Stimulated activated CD8-positive, alpha-beta memory T cell treated with anti-CD3 and anti-CD28 coated beads, Interleukin-4, amount 100 ng/mL, for 4 hours (primary cell): ENCODE results near the gene JAGN1.
"Not testable (repeated sequence)": the region's sequence is repeated elsewhere in the genome, so short reads cannot be mapped to it uniquely, and the experiment has no call there.

Source experiments
- DNase-seq, 2 donors: peaks; one replicate each; pipeline ENCODE4 v3.0.0-alpha.2; 2020; ENCODE audit warnings: low read depth in 2 of 2, low spot score in 1 of 2

The JAGN1 gene

DNA sequence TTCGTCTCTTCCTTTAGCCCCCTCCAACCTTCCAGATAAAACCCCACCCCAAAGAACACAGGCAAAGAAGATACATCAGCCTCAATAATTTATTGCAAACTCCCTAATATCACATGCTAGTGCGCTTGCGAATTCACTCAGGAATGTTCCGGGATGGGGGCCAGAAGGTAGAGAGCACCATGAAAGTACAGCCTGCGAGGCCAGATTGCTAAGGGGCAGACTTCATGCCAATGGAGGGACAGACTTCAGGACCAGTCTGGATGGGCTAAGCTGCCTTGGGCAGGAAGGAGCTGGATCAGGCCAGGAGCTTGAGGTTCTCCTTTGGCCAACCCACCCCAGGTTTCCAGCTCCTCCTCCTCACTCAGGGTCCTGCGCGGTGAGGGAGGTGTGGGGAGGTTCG is 23.8 kb upstream of the JAGN1 start:
- DNase-seq = no peak

- DNase-seq = no peak
Observed at GRCh38 chr3:9867106-9867505, 23.3 kb upstream of the JAGN1 start.

GRCh38 chr3:9869955-9870354 is 20.5 kb upstream of the JAGN1 start:
- DNase-seq = no peak

GRCh38 chr3:9870978-9871377 is 19.4 kb upstream of the JAGN1 start:
- no peak for DNase-seq

GRCh38 chr3:9872067-9872466 is 18.3 kb upstream of the JAGN1 start:
- not testable (repeated sequence) for DNase-seq

DNA sequence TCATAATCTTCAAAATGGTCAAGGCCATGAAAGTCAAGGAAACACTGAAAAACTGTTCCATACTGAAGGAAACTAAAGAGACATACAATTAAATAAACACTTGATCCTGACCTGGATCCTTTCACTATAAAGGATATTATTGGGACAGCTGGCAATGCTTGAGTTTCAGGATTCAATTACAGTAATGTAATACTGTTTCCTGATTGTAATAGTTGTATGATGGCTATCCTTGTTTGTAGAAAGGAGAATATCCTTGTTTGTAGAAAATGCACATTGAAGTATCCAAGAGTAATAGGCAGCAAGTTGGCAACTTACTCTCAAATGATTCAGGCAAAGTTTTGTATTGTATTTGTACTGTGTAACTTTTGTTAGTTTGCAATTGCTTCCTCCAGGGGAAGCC is 15.0 kb upstream of the JAGN1 start:
- DNase-seq = no peak

DNA sequence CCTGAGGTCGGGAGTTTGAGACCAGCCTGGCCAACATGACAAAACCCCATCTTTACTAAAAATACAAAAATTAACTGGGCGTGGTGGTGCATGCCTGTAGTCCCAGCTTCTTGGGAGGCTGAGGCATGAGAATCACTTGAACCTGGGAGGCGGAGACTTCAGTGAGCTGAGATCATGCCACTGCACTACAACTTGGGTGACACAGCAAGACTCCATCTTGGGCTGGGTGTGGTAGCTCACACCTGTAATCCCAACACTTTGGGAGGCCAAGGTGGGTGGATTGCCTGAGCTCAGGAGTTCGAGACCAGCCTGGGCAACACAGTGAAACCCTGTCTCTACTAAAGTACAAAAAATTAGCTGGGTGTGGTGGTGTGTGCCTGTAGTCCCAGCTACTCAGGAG is 14.2 kb upstream of the JAGN1 start:
- not testable (repeated sequence) for DNase-seq

DNA sequence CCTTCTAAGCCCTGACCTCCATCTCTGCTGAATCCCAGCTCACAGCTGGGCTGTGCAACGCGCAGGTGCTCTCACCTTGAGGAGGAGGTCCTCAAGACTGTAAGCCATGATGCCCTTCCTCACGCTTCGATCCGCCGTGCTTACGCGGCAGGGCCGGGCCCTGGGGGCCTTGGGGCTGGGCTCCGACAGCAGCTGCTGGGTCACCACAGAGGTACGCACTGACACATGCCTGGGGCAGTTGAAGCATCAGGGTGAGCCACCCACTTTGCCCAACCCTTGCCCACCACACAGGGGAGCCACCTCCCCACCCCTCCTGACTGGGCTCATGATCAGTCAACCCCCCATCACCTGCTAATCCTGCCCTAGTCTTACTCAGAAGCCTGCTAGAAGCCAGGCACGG is 13.4 kb upstream of the JAGN1 start:
- DNase-seq = no peak

DNA sequence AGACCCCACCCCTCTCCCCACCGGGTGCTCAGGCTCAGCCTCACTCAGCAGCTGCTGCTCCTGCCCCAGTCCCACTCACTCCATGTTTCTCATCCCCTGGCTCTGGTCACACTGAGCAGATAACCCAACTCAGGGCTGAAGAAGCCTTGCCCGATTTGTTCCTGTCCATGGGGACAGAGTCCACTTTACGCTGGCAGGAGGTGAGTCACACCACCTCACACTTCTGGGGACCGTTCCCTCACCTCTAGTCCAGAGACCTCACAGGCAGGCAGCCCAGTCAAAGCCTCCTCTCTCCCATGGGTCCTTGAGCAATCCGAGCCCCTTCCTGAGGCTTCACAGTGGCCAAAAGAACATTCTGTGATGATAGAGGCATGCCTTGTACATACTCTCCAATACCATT is 11.7 kb upstream of the JAGN1 start:
- DNase-seq = no peak

DNA sequence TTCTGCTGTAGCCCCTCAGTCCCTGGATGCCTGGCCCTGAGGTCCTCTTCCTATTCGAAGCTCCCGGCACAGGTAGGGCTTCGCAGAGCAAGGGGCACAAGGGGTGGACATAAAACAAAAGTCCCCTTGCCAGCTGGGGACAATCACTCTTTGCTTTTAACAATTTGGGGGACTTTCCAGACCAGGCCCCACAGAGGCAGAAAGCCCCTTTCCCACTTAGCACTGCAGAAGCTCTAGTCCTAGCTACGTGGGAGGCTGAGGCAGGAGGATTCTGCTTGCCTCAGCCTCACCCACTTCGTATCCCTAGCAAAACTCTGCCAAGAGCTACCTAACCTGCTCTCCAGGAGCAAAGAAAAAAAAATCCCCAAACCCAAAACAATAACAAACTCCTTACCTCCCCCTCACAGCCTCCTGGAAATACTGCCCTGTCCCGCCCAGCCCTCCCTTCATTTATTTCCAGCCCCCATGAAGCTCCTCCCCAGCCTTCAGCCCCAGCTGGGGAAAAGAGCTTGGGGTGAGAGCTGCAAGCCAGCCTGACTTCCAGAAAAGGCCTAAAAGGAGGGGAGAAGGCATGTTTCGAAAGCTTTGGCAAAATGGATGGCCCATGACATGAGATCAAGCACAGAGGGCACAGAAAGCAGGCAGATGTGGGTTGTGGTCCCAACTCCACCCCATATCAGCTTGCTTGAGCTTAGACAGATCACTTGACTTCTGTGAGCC is 10.4 kb upstream of the JAGN1 start, which contains the start of gene CIDEC:
TSS of gene CIDEC (minus strand) at position 424 of the 720 bp plus-strand sequence. CDS start 1,767 bp downstream, outside the sequence.
- no peak for DNase-seq

- no peak for DNase-seq
Observed at GRCh38 chr3:9881441-9881840, 9.0 kb upstream of the JAGN1 start.

DNA sequence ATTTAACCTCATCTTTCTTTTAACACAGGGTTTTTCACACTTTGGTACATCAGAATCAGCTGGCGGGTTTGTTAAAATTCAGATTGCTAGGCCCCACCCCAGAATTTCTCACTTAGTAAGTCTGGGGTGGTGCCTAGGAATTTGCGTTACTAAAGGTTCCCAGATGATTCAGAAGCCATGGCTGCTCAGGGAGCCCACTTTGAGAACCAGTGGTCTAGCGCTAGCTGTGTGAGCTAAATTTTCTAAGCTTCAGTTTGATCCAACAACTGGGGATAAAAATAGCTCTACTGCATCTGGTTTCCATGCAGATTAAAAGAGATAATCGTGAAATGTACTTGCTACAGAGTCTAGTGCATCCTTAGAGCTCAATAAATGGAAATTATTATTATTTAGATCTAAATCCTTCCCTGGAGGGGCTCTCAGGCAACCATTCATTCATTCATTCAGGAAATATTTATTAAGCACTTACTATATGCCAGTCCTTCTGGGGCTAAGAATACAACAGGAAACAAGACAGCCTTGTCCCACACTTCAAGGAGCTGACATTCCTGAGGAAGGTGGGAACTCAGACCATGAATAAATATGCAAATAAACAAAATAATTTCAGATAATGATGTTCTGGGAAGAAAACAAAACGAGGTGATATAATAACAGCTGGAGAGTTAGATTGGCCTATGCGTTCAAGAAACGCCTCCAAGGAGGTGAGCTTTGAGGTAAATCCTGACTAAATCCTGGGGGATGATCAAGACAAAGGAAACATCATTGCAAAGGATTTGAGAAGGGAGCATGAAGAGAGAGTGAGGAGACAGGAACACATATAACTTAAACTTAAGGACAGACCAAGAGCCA is 6.5 kb upstream of the JAGN1 start:
- DNase-seq = no peak

GRCh38 chr3:9884555-9885165 is 5.8 kb upstream of the JAGN1 start:
- DNase-seq = no peak

GRCh38 chr3:9886328-9886727 is 4.1 kb upstream of the JAGN1 start:
- DNase-seq = no peak

DNA sequence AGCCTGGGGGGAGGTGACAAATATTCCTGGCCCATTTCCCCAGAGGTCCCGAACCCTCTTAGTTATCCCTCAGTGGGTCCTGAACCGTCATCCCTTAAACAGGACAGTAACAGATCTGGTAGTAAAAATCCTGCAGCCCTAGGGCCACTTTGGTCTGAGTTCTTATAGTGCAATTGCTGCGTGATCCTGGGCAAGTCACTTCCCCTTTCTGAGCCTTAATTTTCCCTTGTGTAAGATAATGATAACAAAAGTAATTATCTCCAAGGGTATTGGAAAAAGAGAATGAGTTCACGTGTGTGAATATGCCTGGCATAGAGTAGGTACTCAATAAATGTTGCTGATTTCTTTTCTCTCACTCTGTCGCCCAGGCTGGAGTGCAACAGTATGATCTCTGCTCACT is 2.9 kb upstream of the JAGN1 start:
- DNase-seq = no peak

- DNase-seq = no peak
Observed at GRCh38 chr3:9888540-9888939, 1.9 kb upstream of the JAGN1 start.

DNA sequence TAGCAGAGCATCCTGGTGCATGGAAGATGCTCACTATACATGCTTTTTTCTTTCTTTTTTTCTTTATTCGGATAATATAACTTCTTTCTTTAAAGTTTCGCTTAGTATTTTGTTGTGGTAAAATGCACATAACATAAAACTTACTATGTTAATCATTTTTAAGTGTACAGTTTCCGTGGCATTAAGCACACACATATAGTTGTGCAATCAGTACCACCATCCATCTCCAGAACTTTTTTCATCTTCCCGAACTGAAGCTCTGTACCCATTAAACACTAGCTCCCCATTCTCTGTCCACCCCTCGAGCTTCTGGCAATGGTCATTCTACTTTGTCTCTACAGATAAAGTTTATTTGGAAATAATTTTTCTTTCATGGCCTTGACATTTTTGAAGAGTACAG is 1.0 kb upstream of the JAGN1 start:
- DNase-seq = no peak

DNA sequence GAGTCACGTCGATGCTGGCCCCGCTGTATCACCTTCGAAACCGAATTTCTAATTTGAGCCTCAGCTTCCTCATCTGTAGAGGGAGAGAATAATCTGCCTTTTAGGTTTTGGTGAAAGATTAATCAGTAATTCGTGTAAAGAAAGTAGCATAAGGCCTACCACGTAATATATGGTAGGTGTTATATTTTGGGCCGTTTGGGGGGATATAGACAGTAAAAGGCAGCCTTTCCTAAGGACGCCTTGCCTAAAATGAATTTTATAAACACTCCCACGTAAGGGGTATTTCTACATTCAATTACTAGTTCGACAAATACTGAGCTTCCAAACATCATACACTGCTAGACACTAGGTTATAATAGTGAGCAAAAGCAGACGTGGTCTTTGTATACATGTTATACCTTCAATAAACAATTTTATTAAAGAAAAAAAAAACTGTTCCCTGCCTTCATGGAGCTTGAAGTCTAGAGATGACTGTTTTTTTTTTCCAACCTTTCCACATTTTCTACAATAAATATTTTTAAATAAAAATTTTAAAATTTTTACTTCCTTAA is 737 bp downstream of the JAGN1 start:
- DNase-seq = no peak

GRCh38 chr3:9893739-9894138 is 3.3 kb downstream of the JAGN1 start:
- no peak for DNase-seq

GRCh38 chr3:9895715-9896114 is 5.3 kb downstream of the JAGN1 start:
- DNase-seq = not testable (repeated sequence)

DNA sequence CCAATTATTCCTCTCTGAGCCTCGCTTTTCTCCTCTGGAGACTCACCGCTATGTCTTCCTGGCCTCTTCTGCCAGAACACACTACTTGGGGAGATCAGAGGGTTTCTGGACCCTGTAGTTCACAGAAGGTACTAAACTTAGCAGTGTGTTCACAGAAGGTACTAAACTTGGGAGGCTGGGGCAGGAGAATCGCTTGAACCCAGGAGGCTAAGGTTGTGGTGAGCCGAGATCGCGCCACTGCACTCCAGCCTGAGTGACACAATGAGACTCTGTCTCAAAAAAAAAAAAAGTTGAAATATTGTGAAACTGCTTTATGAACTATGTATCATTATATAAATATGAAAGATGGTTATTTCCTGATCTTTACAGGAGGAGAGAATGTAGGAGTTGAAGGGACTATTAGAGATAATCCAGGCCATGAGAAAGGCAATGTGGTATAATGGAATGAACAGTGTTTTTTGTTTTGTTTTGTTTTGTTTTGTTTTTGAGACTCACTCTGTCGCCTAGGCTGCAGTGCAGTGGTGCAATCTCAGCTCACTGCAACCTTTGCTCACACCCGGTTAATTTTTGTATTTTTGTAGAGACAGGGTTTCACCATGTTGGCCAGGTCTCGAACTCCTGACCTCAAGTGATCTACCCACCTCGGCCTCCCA is 6.5 kb downstream of the JAGN1 start:
- DNase-seq = not testable (repeated sequence)
